Lower leg skin (tissue), 3 donors: ENCODE measurements around the gene MYBPH.

Experiments used
- CTCF ChIP-seq, 3 donors: fragments of 450-650 bp; IDR thresholded peaks; one replicate each; pipeline ENCODE4 v1.5.1; 2016; ENCODE audit warnings: antibody characterized with exemption in 3 of 3, mild to moderate bottlenecking in 3 of 3, moderate library complexity in 2 of 3
- POLR2A ChIP-seq, 2 donors: fragments of 450-650 bp; IDR thresholded peaks; one replicate each; pipeline ENCODE4 v1.6.1; 2016 to 2017; ENCODE audit warnings: antibody characterized with exemption in 2 of 2, mild to moderate bottlenecking in 1 of 2, moderate library complexity in 1 of 2

GRCh38 chr1:203201516-203202205 is 26.0 kb upstream of the MYBPH start:
- TF ChIP-seq POLR2A (IDR thresholded peaks at IDR 0.05) (no peak), CTCF (IDR thresholded peaks at IDR 0.05) (no peak)
